ENCODE measurements around the gene ZFPM1.
"Not testable (repeated sequence)": the region's sequence is repeated elsewhere in the genome, so short reads cannot be mapped to it uniquely, and the experiment has no call there.

Gene ZFPM1

GRCh38 chr16:88453217-88453531 lies at the start of gene ZFPM1:
Gene ZFPM1 (plus strand): TSS chr16:88453280. CDS start chr16:88453639, 359 bp downstream.
- no peak for DNase-seq (ENCODE audit: low read depth)

- no peak for DNase-seq (ENCODE audit: low read depth)
These were observed 49.1 kb upstream of the ZFPM1 start for GRCh38 chr16:88403794-88404581.

GRCh38 chr16:88404769-88405168 lies 48.3 kb upstream of the ZFPM1 start:
- DNase-seq (ENCODE audit: low read depth), result no peak

GRCh38 chr16:88405216-88406060 lies 47.6 kb upstream of the ZFPM1 start:
- DNase-seq (ENCODE audit: low read depth), result peak; percentile 25

GRCh38 chr16:88406096-88407041 lies 46.7 kb upstream of the ZFPM1 start:
- DNase-seq (ENCODE audit: low read depth), result no peak

GRCh38 chr16:88407042-88407420 lies 46.0 kb upstream of the ZFPM1 start:
- DNase-seq (ENCODE audit: low read depth), result no peak

- no peak for DNase-seq (ENCODE audit: low read depth)
These were observed 45.3 kb upstream of the ZFPM1 start for GRCh38 chr16:88407807-88408206.

GRCh38 chr16:88408561-88409142 lies 44.4 kb upstream of the ZFPM1 start:
- no peak for DNase-seq (ENCODE audit: low read depth)

- DNase-seq (ENCODE audit: low read depth), result no peak
These were observed 43.6 kb upstream of the ZFPM1 start for GRCh38 chr16:88409296-88410065.

- not testable (repeated sequence) for DNase-seq (ENCODE audit: low read depth)
These were observed 42.6 kb upstream of the ZFPM1 start for GRCh38 chr16:88410297-88410968.

GRCh38 chr16:88411951-88412576 lies 41.0 kb upstream of the ZFPM1 start:
- DNase-seq (ENCODE audit: low read depth), result no peak

- DNase-seq (ENCODE audit: low read depth), result no peak
These were observed 40.3 kb upstream of the ZFPM1 start for GRCh38 chr16:88412766-88413165.

- DNase-seq (ENCODE audit: low read depth), result no peak
These were observed 39.8 kb upstream of the ZFPM1 start for GRCh38 chr16:88413231-88413630.

GRCh38 chr16:88413631-88414030 lies 39.4 kb upstream of the ZFPM1 start:
- no peak for DNase-seq (ENCODE audit: low read depth)

- DNase-seq (ENCODE audit: low read depth), result no peak
These were observed 38.3 kb upstream of the ZFPM1 start for GRCh38 chr16:88414521-88415380.

- DNase-seq (ENCODE audit: low read depth), result no peak
These were observed 37.7 kb upstream of the ZFPM1 start for GRCh38 chr16:88415381-88415705.

- DNase-seq (ENCODE audit: low read depth), result no peak
These were observed 37.3 kb upstream of the ZFPM1 start for GRCh38 chr16:88415713-88416323.

GRCh38 chr16:88416686-88417085 lies 36.4 kb upstream of the ZFPM1 start:
- DNase-seq (ENCODE audit: low read depth), result no peak

Measured in stromal cell of bone marrow (primary cell).